ENCODE measurements around the gene VPS37C.

The VPS37C gene

GRCh38 chr11:61089806-61090491 is 71.3 kb downstream of the VPS37C start:
- H3K36me3 Mint-ChIP-seq, result peaks cover 12 to 44% of the 10 kb centered on the region in 2 donors
- peaks cover 4% of the 10 kb centered on the region in 2 donors for H3K9me3 Mint-ChIP-seq
- no peaks in the 10 kb centered on the region for H3K27me3 Mint-ChIP-seq
- H3K27ac Mint-ChIP-seq, result peak overlapping the region; percentile 28
- no peak for ATAC-seq (replicated peaks)
- peaks cover 49 to 68% of the 10 kb centered on the region in 2 donors for H3K4me1 Mint-ChIP-seq
- H3K4me3 Mint-ChIP-seq, result peak overlapping the region; percentile 91 to 92
- DNase-seq, result no peak

- H3K36me3 Mint-ChIP-seq, result peaks cover 26 to 52% of the 10 kb centered on the region in 2 donors
- H3K27me3 Mint-ChIP-seq, result no peaks in the 10 kb centered on the region
- H3K27ac Mint-ChIP-seq, result peak overlapping the region; percentile 54
- DNase-seq (no peak), ATAC-seq (replicated peaks) (no peak)
- H3K9me3 Mint-ChIP-seq, result peaks cover 0 to 1% of the 10 kb centered on the region in 2 donors
- peak overlapping the region in 1 of 2 donors; percentile 10 for H3K4me3 Mint-ChIP-seq
- H3K4me1 Mint-ChIP-seq, result peaks cover 42 to 59% of the 10 kb centered on the region in 2 donors
These were observed 73.7 kb downstream of the VPS37C start for GRCh38 chr11:61087426-61088119.

GRCh38 chr11:61083601-61084147 is 77.6 kb downstream of the VPS37C start:
- H3K4me1 Mint-ChIP-seq, result peaks cover 26 to 43% of the 10 kb centered on the region in 2 donors
- DNase-seq, result no peak

GRCh38 chr11:61082931-61083531 is 78.2 kb downstream of the VPS37C start:
- ATAC-seq (replicated peaks) (peak in 1 of 2 donors; percentile 41), DNase-seq (no peak)
- Mint-ChIP-seq H3K27me3 (no peaks in the 10 kb centered on the region), H3K27ac (no peak overlapping the region), H3K4me3 (no peak overlapping the region), H3K9me3 (peaks cover 0 to 1% of the 10 kb centered on the region in 2 donors), H3K4me1 (peaks cover 24 to 46% of the 10 kb centered on the region in 2 donors), H3K36me3 (peaks cover 18 to 38% of the 10 kb centered on the region in 2 donors)

More at GRCh38 chr11:61083601-61084147, 77.6 kb downstream of the VPS37C start:
- ATAC-seq (replicated peaks), result peak; percentile 46 to 62
- H3K36me3 Mint-ChIP-seq, result peaks cover 18 to 40% of the 10 kb centered on the region in 2 donors
- no peaks in the 10 kb centered on the region for H3K27me3 Mint-ChIP-seq
- H3K27ac Mint-ChIP-seq, result peak overlapping the region; percentile 56
- H3K9me3 Mint-ChIP-seq, result peaks cover 0 to 1% of the 10 kb centered on the region in 2 donors
- no peak overlapping the region for H3K4me3 Mint-ChIP-seq

GRCh38 chr11:61082062-61082870 is 79.0 kb downstream of the VPS37C start:
- ATAC-seq (replicated peaks), result no peak
- H3K27me3 Mint-ChIP-seq, result no peaks in the 10 kb centered on the region
- peak overlapping the region; percentile 25 for H3K27ac Mint-ChIP-seq
- no peak for DNase-seq
- H3K36me3 Mint-ChIP-seq, result peaks cover 18 to 36% of the 10 kb centered on the region in 2 donors
- no peak overlapping the region for H3K4me3 Mint-ChIP-seq
- H3K9me3 Mint-ChIP-seq, result peaks cover 0 to 1% of the 10 kb centered on the region in 2 donors
- H3K4me1 Mint-ChIP-seq, result peaks cover 20 to 43% of the 10 kb centered on the region in 2 donors

GRCh38 chr11:61080986-61081590 is 80.1 kb downstream of the VPS37C start:
- ATAC-seq (replicated peaks), result no peak
- Mint-ChIP-seq H3K4me3 (no peak overlapping the region), H3K27me3 (no peaks in the 10 kb centered on the region), H3K4me1 (peaks cover 22 to 49% of the 10 kb centered on the region in 2 donors), H3K36me3 (peaks cover 21 to 41% of the 10 kb centered on the region in 2 donors), H3K9me3 (peaks cover 0 to 1% of the 10 kb centered on the region in 2 donors), H3K27ac (no peak overlapping the region)
- no peak for DNase-seq

GRCh38 chr11:61080526-61080925 is 80.7 kb downstream of the VPS37C start:
- peaks cover 0 to 1% of the 10 kb centered on the region in 2 donors for H3K9me3 Mint-ChIP-seq
- no peak overlapping the region for H3K27ac Mint-ChIP-seq
- no peak overlapping the region for H3K4me3 Mint-ChIP-seq
- no peak for DNase-seq
- no peaks in the 10 kb centered on the region for H3K27me3 Mint-ChIP-seq
- H3K4me1 Mint-ChIP-seq, result peaks cover 24 to 52% of the 10 kb centered on the region in 2 donors
- peaks cover 23 to 41% of the 10 kb centered on the region in 2 donors for H3K36me3 Mint-ChIP-seq
- ATAC-seq (replicated peaks), result no peak
